K562 (cell line): ENCODE data around the gene PNPLA7. TPM values are rescaled to one million over a fixed set of nuclear protein-coding genes. Genes with fewer than 3 reads are reported as not detected.

Experiments
- ATAC-seq: fragments of 200-7000 bp; cut with Tn5 transposase; 3 replicates; pipeline ENCODE4 v1.9.1; 2020; ENCODE audit warnings: moderate library complexity
- BruUV-seq: library from RNA; stranded (reverse); fragments of 400-500 nt; replicated peaks from 2 replicates; lab custom pipeline; 2021; lab: Mats Ljungman, UMichigan
- CTCF ChIA-PET: fragments of 300-600 bp; formaldehyde crosslinking; extraction: SDS; loops from one replicate; lab custom pipeline; 2021; ENCODE audit warnings: low intra/inter-chr PET ratio; lab: Yijun Ruan, JAX
- POLR2A ChIA-PET: fragments of 300-600, 350-650 bp; sonication (Branson Sonifier 250); formaldehyde crosslinking; extraction: SDS; loops from one replicate; lab custom pipeline; 2021; ENCODE audit warnings: antibody characterized with exemption, inconsistent platforms; lab: Yijun Ruan, JAX
- DNase-seq, 4 experiments: peaks; one replicate each; pipeline versions ENCODE4 v3.0.0 to v3.0.0-alpha.2; 2011 to 2018; ENCODE audit warnings: low spot score in 3 of 4, mixed read lengths in 3 of 4; ENCODE audit errors: extremely low read depth in 1 of 4
- FAIRE-seq: peaks from 2 replicates; lab custom pipeline; 2011; peaks lifted over from hg19 to GRCh38; lab: Jason Lieb, UNC
- H2AFZ ChIP-seq: 2 replicates; pipeline ENCODE4 v1.6.0; 2011; ENCODE audit warnings: low read depth, low read length, control low read depth, inconsistent platforms
- H3K27ac ChIP-seq: fragments of 200-600 bp; 3 replicates; pipeline ENCODE4 v1.8.0; 2011; ENCODE audit warnings: low read depth, mild to moderate bottlenecking, control low read depth, inconsistent platforms, low read length, moderate library complexity, mixed read lengths; ENCODE audit errors: extremely low read depth
- H3K27me3 ChIP-seq, 2 experiments: fragments of 300-600 bp in 1 of 2; 2 replicates in 1 of 2; 3 replicates in 1 of 2; pipeline versions ENCODE4 v1.6.0 to v1.8.0; 2011; ENCODE audit warnings: inconsistent platforms in 2 of 2, low read length in 2 of 2, mild to moderate bottlenecking in 1 of 2, mixed read lengths in 1 of 2, moderate library complexity in 1 of 2; ENCODE audit not compliant: control insufficient read depth in 2 of 2, insufficient read depth in 2 of 2
- H3K36me3 ChIP-seq: fragments of 300-600 bp; 3 replicates; pipeline ENCODE4 v1.8.0; 2011; ENCODE audit warnings: mild to moderate bottlenecking, low read length, inconsistent platforms; ENCODE audit not compliant: control insufficient read depth, insufficient read depth
- H3K4me1 ChIP-seq, 2 experiments: fragments of 200-600 bp in 1 of 2; replicated peaks in 1 of 2; 2 replicates in 1 of 2; 3 replicates in 1 of 2; pipeline versions ENCODE4 v1.5.1 to v1.8.0; 2011; ENCODE audit warnings: inconsistent platforms in 2 of 2, low read length in 2 of 2, mild to moderate bottlenecking in 1 of 2, mixed read lengths in 1 of 2, moderate library complexity in 1 of 2; ENCODE audit not compliant: control insufficient read depth in 2 of 2, insufficient read depth in 2 of 2
- H3K4me2 ChIP-seq: 2 replicates; pipeline ENCODE4 v1.6.1; 2011; ENCODE audit warnings: low read length, control low read depth, inconsistent platforms, mixed read lengths; ENCODE audit not compliant: insufficient read depth
- H3K4me3 ChIP-seq: fragments of 200-600 bp; sonication (generic), shearing (Covaris generic); 2 replicates; pipeline ENCODE4 v1.5.1; 2016; ENCODE audit warnings: control low read depth, inconsistent platforms
- H3K79me2 ChIP-seq: fragments of 200-600 bp; 3 replicates; pipeline ENCODE4 v1.8.0; 2011; ENCODE audit warnings: low read length, inconsistent platforms; ENCODE audit not compliant: control insufficient read depth, insufficient read depth
- H3K9ac ChIP-seq, 2 experiments: 2 replicates each; pipeline versions ENCODE4 v1.6.0 to v1.6.1; 2011; ENCODE audit warnings: low read depth in 2 of 2, low read length in 2 of 2, control low read depth in 1 of 2, inconsistent platforms in 1 of 2, mild to moderate bottlenecking in 1 of 2, mixed read lengths in 1 of 2; ENCODE audit not compliant: insufficient read depth in 1 of 2
- H3K9me1 ChIP-seq: one replicate; pipeline ENCODE4 v1.6.0; 2011; ENCODE audit warnings: inconsistent platforms, mild to moderate bottlenecking, low read length, moderate library complexity; ENCODE audit not compliant: control insufficient read depth, insufficient read depth
- H3K9me3 ChIP-seq: replicated peaks from 2 replicates; pipeline ENCODE4 v1.5.1; 2011; ENCODE audit warnings: low read depth, low read length, inconsistent platforms; ENCODE audit not compliant: control insufficient read depth, insufficient read depth
- H4K20me1 ChIP-seq: replicated peaks from 2 replicates; pipeline ENCODE4 v1.6.1; 2011; ENCODE audit warnings: low read length, inconsistent platforms, mixed read lengths; ENCODE audit not compliant: control insufficient read depth, insufficient read depth
- CHCHD3 ChIP-seq: fragments of 250-450 bp; sonication (Bioruptor Pico); IDR thresholded peaks from 2 replicates; pipeline ENCODE4 v2.1.2; 2022; ENCODE audit warnings: mild to moderate bottlenecking
- CHD2 ChIP-seq: IDR thresholded peaks from 2 replicates; pipeline ENCODE4 v1.6.1; 2011; ENCODE audit warnings: low read depth, low read length
- CREM ChIP-seq: IDR thresholded peaks from 2 replicates; pipeline ENCODE4 v1.6.1; 2014; ENCODE audit warnings: antibody characterized with exemption, low read depth
- EHMT2 ChIP-seq: fragments of 450-650 bp; IDR thresholded peaks from 2 replicates; pipeline ENCODE4 v1.6.1; 2018; ENCODE audit warnings: antibody characterized with exemption
- GABPA ChIP-seq: fragments of 200-800 bp; sonication (Bioruptor generic); conservative IDR thresholded peaks from 2 replicates; pipeline ENCODE4 v1.6.1; 2016; ENCODE audit warnings: low read depth, missing genetic modification characterization, missing compliant biosample characterization
- HDAC1 ChIP-seq, 2 experiments: fragments of 450-650 bp; IDR thresholded peaks; 2 replicates each; pipeline ENCODE4 v1.6.1; 2016 to 2017; ENCODE audit warnings: inconsistent platforms in 1 of 2, mild to moderate bottlenecking in 1 of 2, moderate library complexity in 1 of 2
- HDAC2 ChIP-seq: fragments of 450-650 bp; IDR thresholded peaks from 2 replicates; pipeline ENCODE4 v1.6.1; 2016; ENCODE audit warnings: mild to moderate bottlenecking
- HMG20B ChIP-seq: fragments of 250-450 bp; sonication (Bioruptor Pico); IDR thresholded peaks from 2 replicates; pipeline ENCODE4 v1.5.0; 2021; ENCODE audit warnings: mild to moderate bottlenecking
- HMGN3 ChIP-seq: IDR thresholded peaks from 2 replicates; pipeline ENCODE4 v1.6.1; 2011; ENCODE audit warnings: borderline replicate concordance, low read depth, mild to moderate bottlenecking, mixed read lengths, low read length; ENCODE audit not compliant: insufficient read length; ENCODE audit errors: extremely low read depth
- ID3 ChIP-seq, 2 experiments: fragments of 250-450 bp in 1 of 2; fragments of 450-650 bp in 1 of 2; sonication (Bioruptor Pico) in 1 of 2; IDR thresholded peaks; 2 replicates each; pipeline versions ENCODE4 v1.6.1 to v1.8.0; 2016 to 2021; ENCODE audit warnings: mild to moderate bottlenecking in 2 of 2, moderate library complexity in 2 of 2, missing compliant biosample characterization in 1 of 2, missing genetic modification characterization in 1 of 2
- KDM5B ChIP-seq: fragments of 200-600 bp; sonication (generic); IDR thresholded peaks from 2 replicates; pipeline ENCODE4 v1.6.1; 2012; ENCODE audit warnings: low read depth, mild to moderate bottlenecking, moderate library complexity, low read length, control low read depth, inconsistent platforms; ENCODE audit not compliant: insufficient replicate concordance
- MEIS2 ChIP-seq: fragments of 450-650 bp; IDR thresholded peaks from 2 replicates; pipeline ENCODE4 v1.6.1; 2014; ENCODE audit warnings: mild to moderate bottlenecking; ENCODE audit not compliant: partially characterized antibody
- MTA2 ChIP-seq: fragments of 450-650 bp; IDR thresholded peaks from 2 replicates; pipeline ENCODE4 v1.6.1; 2016; ENCODE audit warnings: low read depth
- NR2C1 ChIP-seq, 2 experiments: fragments of 450-650 bp; IDR thresholded peaks; 2 replicates each; pipeline ENCODE4 v1.6.1; 2017; ENCODE audit warnings: mild to moderate bottlenecking in 2 of 2, antibody characterized with exemption in 1 of 2, inconsistent platforms in 1 of 2, missing compliant biosample characterization in 1 of 2, missing genetic modification characterization in 1 of 2
- NR4A1 ChIP-seq, 2 experiments: fragments of 250-450 bp in 1 of 2; fragments of 450-650 bp in 1 of 2; sonication (Bioruptor Pico) in 1 of 2; IDR thresholded peaks; 2 replicates each; pipeline versions ENCODE4 v1.4.0 to v1.6.1; 2016 to 2020; ENCODE audit warnings: mild to moderate bottlenecking in 2 of 2, missing compliant biosample characterization in 1 of 2, missing genetic modification characterization in 1 of 2, moderate library complexity in 1 of 2
- POLR2A ChIP-seq: fragments of 450-650 bp; conservative IDR thresholded peaks from 2 replicates; pipeline ENCODE4 v1.6.1; 2016
- SPI1 ChIP-seq: IDR thresholded peaks from 2 replicates; pipeline ENCODE4 v1.6.1; 2011; ENCODE audit warnings: low read depth, low read length, control low read depth, borderline replicate concordance
- SUPT5H ChIP-seq: fragments of 450-650 bp; IDR thresholded peaks from 2 replicates; pipeline ENCODE4 v1.6.1; 2016
- TAF1 ChIP-seq: IDR thresholded peaks from 2 replicates; pipeline ENCODE4 v1.6.1; 2011; ENCODE audit warnings: mild to moderate bottlenecking, low read length, moderate library complexity; ENCODE audit not compliant: insufficient read depth, control insufficient read depth, severe bottlenecking; ENCODE audit errors: extremely low read depth
- TAL1 ChIP-seq: fragments of 450-650 bp; IDR thresholded peaks from 2 replicates; pipeline ENCODE4 v1.6.1; 2016; ENCODE audit warnings: mild to moderate bottlenecking
- TEAD4 ChIP-seq, 2 experiments: sonication (generic) in 1 of 2; formaldehyde crosslinking in 1 of 2; IDR thresholded peaks; 2 replicates each; pipeline versions ENCODE4 v1.6.1 to v1.8.0; 2012 to 2022; ENCODE audit warnings: borderline replicate concordance in 1 of 2, inconsistent platforms in 1 of 2, low read length in 1 of 2, mild to moderate bottlenecking in 1 of 2, missing genetic modification reagents in 1 of 2
- ZNF431 ChIP-seq: sonication (generic); formaldehyde crosslinking; IDR thresholded peaks from 2 replicates; pipeline ENCODE4 v1.8.0; 2022; ENCODE audit warnings: mild to moderate bottlenecking, missing genetic modification reagents
- ZNF668 ChIP-seq: fragments of 250-450 bp; sonication (Bioruptor Pico); IDR thresholded peaks from 2 replicates; pipeline ENCODE4 v1.8.0; 2022; ENCODE audit warnings: mild to moderate bottlenecking, inconsistent platforms
- WGBS: fragments of 100-300 bp; shearing (Covaris generic); methylation state at CpG from one replicate; pipeline ENCODE4 v1.1.6; 2016; ENCODE audit warnings: low coverage, mixed read lengths; ENCODE audit not compliant: insufficient coverage; ENCODE audit errors: missing lambda C conversion rate; 5-methylcytosine and 5-hydroxymethylcytosine counted together
- in situ Hi-C: fragments of 300-500 bp; cut with MboI; formaldehyde crosslinking; loops from 4 replicates; pipeline ENCODE4 v1.15.0; 2018; ENCODE audit warnings: inconsistent platforms, mixed read lengths
- intact Hi-C: fragments of 100-400 bp; cut with micrococcal nuclease; formaldehyde crosslinking; loops from 2 replicates; pipeline ENCODE4 v1.14.2; 2022
- polyA plus RNA-seq, 8 experiments: library from polyadenylated mRNA; depleted of rRNA in 4 of 8; stranded (reverse) in 5 of 8; unstranded in 3 of 8; fragments of >200 nt; fragmentation: Nextera tagmentation in 2 of 8; fragmentation: Illumina TruSeq in 1 of 8; extraction: Ambion mirVana in 2 of 8; extraction: Trizol in 1 of 8; gene quantifications; 2 replicates each; pipeline versions ENCODE4 v1.2.1 to v1.2.3, GENCODE V29; 2011 to 2014; ENCODE audit warnings: inconsistent platforms in 1 of 8, missing spikeins in 1 of 8
- total RNA-seq, 7 experiments: library from RNA; depleted of rRNA in 6 of 7; stranded (reverse); fragments of >200 nt in 6 of 7; fragmentation: Illumina TruSeq in 2 of 7; extraction: Trizol in 2 of 7; gene quantifications; 2 replicates each; pipeline versions ENCODE4 v1.2.1 to v1.2.3, GENCODE V29; 2011 to 2021; ENCODE audit warnings: low replicate concordance in 1 of 7

PNPLA7 gene
- total and polyA plus RNA-seq, 9 of the 15 experiments (the other 6 are each of a cell fraction or from before 2014, with no cell fraction given), result 0.01 to 0.85 (median 0.19) TPM; not detected in 1

- CTCF ChIA-PET, result no interaction called here
- TF ChIP-seq HDAC2, result peak; percentile 71
- no peak for TF ChIP-seq NR4A1 (CRISPR knock-in tag; IDR thresholded peaks at IDR 0.05)
- 0 out of 2 replicates have a peak, but pooled peaks have one; percentile 19 for TF ChIP-seq NR4A1 (tag; IDR thresholded peaks at IDR 0.05)
- TF ChIP-seq MEIS2, result peak; percentile 33
- 0 out of 2 replicates have a peak, but pooled peaks have one; percentile 11 for TF ChIP-seq SUPT5H
- TF ChIP-seq HDAC1 (IDR thresholded peaks at IDR 0.05), result peak in 1 of 2 experiments; percentile 64; a peak in 2 of 4 replicates
- no peak for TF ChIP-seq HMG20B (CRISPR knock-in tag)
- no peak for TF ChIP-seq CHD2
- TF ChIP-seq GABPA, result peak; percentile 51; the same call in 1 of the 2 replicates
- no peak for TF ChIP-seq CHCHD3 (CRISPR knock-in tag)
- no peak for TF ChIP-seq ZNF668 (CRISPR knock-in tag)
- peak; percentile 45; the same call in 1 of the 2 replicates for TF ChIP-seq TAL1
- no peak for TF ChIP-seq ZNF431
- TF ChIP-seq SPI1, result no peak
- TF ChIP-seq KDM5B, result no peak
- TF ChIP-seq POLR2A, result no peak
- TF ChIP-seq TAF1, result no peak
- 0 out of 2 replicates have a peak, but pooled peaks have one; percentile 26 for TF ChIP-seq TEAD4 (IDR thresholded peaks at IDR 0.05; ENCODE audit: low read length)
- no peak for TF ChIP-seq TEAD4 (CRISPR knock-in tag; IDR thresholded peaks at IDR 0.05; ENCODE audit: borderline replicate concordance)
- TF ChIP-seq CREM, result peak; percentile 64
- TF ChIP-seq MTA2, result peak; percentile 40; the same call in 1 of the 2 replicates
- no peak for TF ChIP-seq ID3 (CRISPR knock-in tag; IDR thresholded peaks at IDR 0.05)
- peak; percentile 80; the same call in 1 of the 2 replicates for TF ChIP-seq ID3 (tag; IDR thresholded peaks at IDR 0.05)
- TF ChIP-seq EHMT2, result no peak
- TF ChIP-seq NR2C1 (IDR thresholded peaks at IDR 0.05), result peak; percentile 78
- TF ChIP-seq NR2C1 (tag; IDR thresholded peaks at IDR 0.05), result peak; percentile 84
- TF ChIP-seq HMGN3, result no peak
Measured at GRCh38 chr9:137491735-137492432, 58.3 kb downstream of the PNPLA7 start.

More at GRCh38 chr9:137491735-137492432, 58.3 kb downstream of the PNPLA7 start:
- peak; percentile 10 for ATAC-seq
- H3K9me3 ChIP-seq, result no peaks in the 10 kb centered on the region
- DNase-seq, result peak; percentile 70 to 77 (median 76)
- H3K79me2 ChIP-seq, result no peaks in the 10 kb centered on the region
- WGBS, result 7% methylated on average over 12 of the region's 13 CpGs
- H3K4me2 ChIP-seq, result peak overlapping the region; percentile 79
- H2AFZ ChIP-seq, result peak overlapping the region; percentile 74
- BruUV-seq, result no TSS peak
- peak overlapping the region; percentile 62 to 91 for H3K9ac ChIP-seq
- FAIRE-seq, result no peak
- peaks cover 44 to 68% of the 10 kb centered on the region in 2 experiments for H3K4me1 ChIP-seq
- no peaks in the 10 kb centered on the region for H3K9me1 ChIP-seq
- intact Hi-C loops (loop anchor here (2.0 kb wide), 1 partner anchor 31 kb away; no protein-coding TSS in a partner anchor), in situ Hi-C loops (no loop called here)
- peak overlapping the region; percentile 14 for H3K4me3 ChIP-seq
- H3K27ac ChIP-seq, result peak overlapping the region; percentile 59
- H3K36me3 ChIP-seq, result no peaks in the 10 kb centered on the region
- no peaks in the 10 kb centered on the region; a peak in 1 of 5 replicates for H3K27me3 ChIP-seq
- POLR2A ChIA-PET, result interaction anchor here (0.6 to 2.0 kb wide), 6 partner anchors 10 to 304 kb away, joined by 3 to 11 read pairs (median 4); no protein-coding TSS in a partner anchor
- H4K20me1 ChIP-seq, result no peaks in the 10 kb centered on the region
